Tibial nerve (tissue), 4 donors: ENCODE results near the gene NSD2. TPM values are rescaled to one million over a fixed set of nuclear protein-coding genes. Genes with fewer than 3 reads are reported as not detected.

Experiments used
- DNase-seq, 2 donors: peaks; one replicate each; pipeline ENCODE4 v3.0.0-alpha.2; 2019; ENCODE audit warnings: low spot score in 2 of 2
- H3K27ac ChIP-seq, 4 donors: fragments of 200-600 bp; sonication (generic) in 3 of 4; one replicate each; pipeline ENCODE4 v1.5.1; 2017 to 2019; ENCODE audit warnings: mild to moderate bottlenecking in 1 of 4
- H3K27me3 ChIP-seq, 2 donors: fragments of 200-600 bp; sonication (generic) in 1 of 2; one replicate each; pipeline versions ENCODE4 v1.5.1 to v1.6.0; 2017 to 2019
- H3K36me3 ChIP-seq, 3 donors: fragments of 200-600 bp; sonication (generic); one replicate each; pipeline ENCODE4 v1.5.1; 2018 to 2019
- H3K4me1 ChIP-seq, 4 donors: fragments of 200-600 bp; sonication (generic) in 3 of 4; one replicate each; pipeline ENCODE4 v1.5.1; 2017 to 2019
- H3K4me3 ChIP-seq, 4 donors: fragments of 200-600 bp; sonication (generic) in 3 of 4; one replicate each; pipeline ENCODE4 v1.5.1; 2017 to 2019; ENCODE audit warnings: mild to moderate bottlenecking in 1 of 4, moderate library complexity in 1 of 4
- H3K9me3 ChIP-seq, 4 donors: fragments of 200-600 bp; sonication (generic) in 3 of 4; one replicate each; pipeline ENCODE4 v1.5.1; 2017 to 2019
- CTCF ChIP-seq, 5 experiments: fragments of 200-600 bp in 3 of 5; fragments of 450-650 bp in 2 of 5; sonication (generic) in 3 of 5; IDR thresholded peaks; one replicate each; pipeline ENCODE4 v1.5.1; 2016 to 2019; ENCODE audit warnings: antibody characterized with exemption in 5 of 5, mild to moderate bottlenecking in 3 of 5, moderate library complexity in 2 of 5
- EP300 ChIP-seq, 2 donors: sonication (generic); formaldehyde crosslinking; IDR thresholded peaks; one replicate each; pipeline ENCODE4 v1.6.1; 2017; ENCODE audit warnings: antibody characterized with exemption in 2 of 2, mild to moderate bottlenecking in 1 of 2
- POLR2A ChIP-seq, 2 donors: fragments of 450-650 bp; IDR thresholded peaks; one replicate each; pipeline ENCODE4 v1.6.1; 2017; ENCODE audit warnings: antibody characterized with exemption in 2 of 2, mild to moderate bottlenecking in 2 of 2, moderate library complexity in 2 of 2
- WGBS, 2 donors: methylation state at CpG; one replicate each; pipeline ENCODE4 v1.1.5; 2018; 5-methylcytosine and 5-hydroxymethylcytosine counted together
- total RNA-seq, 4 donors: library from RNA; depleted of rRNA; stranded (reverse); fragments of >200 nt; gene quantifications; one replicate each; pipeline ENCODE4 v1.1.0, GENCODE V29; 2016

NSD2 gene
- total RNA-seq, 4 donors from 2014 or later, result 27.2 to 45.6 (median 32.2) TPM

- 89 to 90% methylated on average over 24 to 26 of the region's 26 CpGs for WGBS, 2 donors
- no peaks in the 10 kb centered on the region for H3K27me3 ChIP-seq
- H3K9me3 ChIP-seq, result no peaks in the 10 kb centered on the region
- no peak overlapping the region for H3K4me3 ChIP-seq
- H3K27ac ChIP-seq, result no peak overlapping the region
- no peak for DNase-seq
- peaks cover 0 to 5% (median 0%) of the 10 kb centered on the region in 4 donors for H3K4me1 ChIP-seq
- peaks cover 2 to 100% (median 45%) of the 10 kb centered on the region in 3 donors for H3K36me3 ChIP-seq
- no peak for TF ChIP-seq POLR2A (IDR thresholded peaks at IDR 0.05)
- no peak for TF ChIP-seq CTCF (IDR thresholded peaks at IDR 0.05)
- TF ChIP-seq EP300 (IDR thresholded peaks at IDR 0.05), result no peak
Measured at GRCh38 chr4:1987721-1988326, 116.6 kb downstream of the NSD2 start.

GRCh38 chr4:1988327-1988724 lies 117.1 kb downstream of the NSD2 start:
- peaks cover 2 to 95% (median 44%) of the 10 kb centered on the region in 3 donors for H3K36me3 ChIP-seq
- peaks cover 0 to 10% (median 0%) of the 10 kb centered on the region in 4 donors for H3K4me1 ChIP-seq
- H3K27me3 ChIP-seq, result no peaks in the 10 kb centered on the region
- 89 to 93% methylated on average over 12 of the region's 12 CpGs for WGBS, 2 donors
- H3K9me3 ChIP-seq, result no peaks in the 10 kb centered on the region
- no peak for DNase-seq
- no peak overlapping the region for H3K4me3 ChIP-seq
- TF ChIP-seq EP300 (IDR thresholded peaks at IDR 0.05) (no peak), CTCF (IDR thresholded peaks at IDR 0.05) (no peak), POLR2A (IDR thresholded peaks at IDR 0.05) (no peak)
- no peak overlapping the region for H3K27ac ChIP-seq

DNA sequence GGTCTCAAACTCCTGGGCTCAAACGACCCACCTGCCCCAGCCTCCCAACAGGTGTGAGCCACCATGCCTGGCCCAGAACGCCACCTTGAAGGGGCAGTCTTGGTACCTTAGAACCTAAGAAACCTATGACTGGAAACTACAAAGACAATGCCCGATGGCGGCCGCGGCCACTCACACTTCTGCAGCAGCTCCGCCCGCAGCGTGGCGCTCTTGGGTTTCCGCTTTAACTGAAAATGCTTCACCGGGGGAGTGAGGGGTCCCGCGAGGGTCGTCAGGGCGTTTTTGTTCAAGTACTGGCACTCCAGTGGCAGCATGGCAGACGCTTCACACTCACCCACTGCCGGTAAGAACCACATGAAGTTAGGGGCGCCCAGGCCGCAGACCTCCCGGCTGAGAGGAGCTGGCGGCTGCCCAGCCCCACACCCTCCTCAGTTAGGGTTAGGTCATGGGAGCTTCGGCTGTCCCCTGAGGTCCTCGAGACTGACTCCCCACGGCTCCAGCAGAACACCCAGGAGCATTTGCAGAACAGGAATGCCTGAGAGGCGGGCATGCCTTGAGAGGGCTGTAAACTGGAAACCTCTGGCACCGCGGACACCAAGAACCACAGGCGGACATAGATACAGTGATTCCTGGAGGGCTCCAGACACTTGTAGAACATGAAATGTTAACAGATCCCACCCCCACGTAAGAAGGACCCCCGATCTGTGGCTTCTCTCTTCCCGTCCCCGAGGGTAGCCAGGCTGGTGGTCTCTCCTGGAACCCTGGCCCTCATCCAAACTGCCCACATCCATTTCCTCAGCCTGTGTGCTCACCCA lies 118.5 kb downstream of the NSD2 start:
- Histone ChIP-seq H3K36me3 (peaks cover 2 to 84% (median 30%) of the 10 kb centered on the region in 3 donors), H3K27me3 (no peaks in the 10 kb centered on the region), H3K4me1 (peaks cover 0 to 10% (median 0%) of the 10 kb centered on the region in 4 donors), H3K27ac (no peak overlapping the region), H3K4me3 (no peak overlapping the region), H3K9me3 (no peaks in the 10 kb centered on the region)
- WGBS, 2 donors, result 89 to 94% methylated on average over 31 to 33 of the region's 33 CpGs
- no peak for DNase-seq
- TF ChIP-seq CTCF (IDR thresholded peaks at IDR 0.05) (no peak), POLR2A (IDR thresholded peaks at IDR 0.05) (no peak), EP300 (IDR thresholded peaks at IDR 0.05) (no peak)

- Histone ChIP-seq H3K27me3 (no peaks in the 10 kb centered on the region), H3K36me3 (peaks cover 2 to 78% (median 29%) of the 10 kb centered on the region in 3 donors), H3K4me1 (peaks cover 0 to 10% (median 0%) of the 10 kb centered on the region in 4 donors), H3K27ac (no peak overlapping the region), H3K4me3 (no peak overlapping the region), H3K9me3 (no peaks in the 10 kb centered on the region)
- no peak for TF ChIP-seq CTCF (IDR thresholded peaks at IDR 0.05)
- TF ChIP-seq POLR2A (IDR thresholded peaks at IDR 0.05), result no peak
- TF ChIP-seq EP300 (IDR thresholded peaks at IDR 0.05), result no peak
- DNase-seq, result no peak
- 80 to 92% methylated on average over 7 to 10 of the region's 10 CpGs for WGBS, 2 donors
Measured at GRCh38 chr4:1990348-1990645, 119.1 kb downstream of the NSD2 start.

DNA sequence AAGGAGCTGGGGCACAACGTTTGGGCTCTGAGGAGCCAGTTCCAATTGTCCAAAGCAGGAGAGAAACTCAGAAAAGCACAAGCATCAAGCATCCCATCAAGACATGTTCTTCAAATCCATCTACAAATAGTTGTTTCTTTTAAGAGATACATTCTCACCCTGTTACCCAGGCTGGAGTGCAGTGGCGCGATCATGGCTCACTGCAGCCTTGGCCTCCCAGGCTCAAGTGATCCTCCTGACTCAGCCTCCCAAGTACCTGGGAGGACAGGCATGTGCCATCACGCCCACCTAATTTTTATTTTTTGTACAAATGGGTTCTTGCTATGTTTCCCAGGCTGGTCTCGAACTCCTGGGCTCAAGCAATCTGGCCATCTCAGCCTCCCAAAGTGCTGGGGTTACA lies 119.5 kb downstream of the NSD2 start:
- DNase-seq, result no peak

More for the DNA sequence above, 119.5 kb downstream of the NSD2 start:
- Histone ChIP-seq H3K27ac (no peak overlapping the region), H3K9me3 (no peaks in the 10 kb centered on the region), H3K4me3 (no peak overlapping the region), H3K4me1 (peaks cover 0 to 10% (median 0%) of the 10 kb centered on the region in 4 donors), H3K36me3 (peaks cover 2 to 78% (median 26%) of the 10 kb centered on the region in 3 donors), H3K27me3 (no peaks in the 10 kb centered on the region)
- TF ChIP-seq EP300 (IDR thresholded peaks at IDR 0.05), result no peak
- TF ChIP-seq CTCF (IDR thresholded peaks at IDR 0.05), result no peak
- no peak for TF ChIP-seq POLR2A (IDR thresholded peaks at IDR 0.05)
- WGBS, 2 donors, result 91 to 93% methylated on average over 5 of the region's 5 CpGs
